KMS-11 (cell line): ENCODE data around the gene YKT6.

Experiments used
- H2AFZ ChIP-seq: fragments of 200-600 bp; sonication (generic); 2 replicates; pipeline ENCODE4 v1.6.1; 2016; ENCODE audit warnings: antibody characterized with exemption, mixed run types, low read depth
- H3K27ac ChIP-seq: fragments of 200-600 bp; sonication (generic); 2 replicates; pipeline ENCODE4 v1.6.1; 2016; ENCODE audit warnings: mild to moderate bottlenecking, mixed run types
- H3K27me3 ChIP-seq: fragments of 200-600 bp; sonication (generic); 2 replicates; pipeline ENCODE4 v1.6.1; 2017; ENCODE audit warnings: mild to moderate bottlenecking, low read depth, mixed run types, moderate library complexity; ENCODE audit not compliant: insufficient read depth
- H3K36me3 ChIP-seq: fragments of 200-600 bp; sonication (generic); 2 replicates; pipeline ENCODE4 v1.6.1; 2017; ENCODE audit warnings: mild to moderate bottlenecking, mixed run types; ENCODE audit not compliant: insufficient read depth
- H3K4me1 ChIP-seq: fragments of 200-600 bp; sonication (generic); 2 replicates; pipeline ENCODE4 v1.6.1; 2016; ENCODE audit warnings: mild to moderate bottlenecking, low read depth, mixed run types; ENCODE audit not compliant: poor library complexity, severe bottlenecking
- H3K4me2 ChIP-seq: fragments of 200-600 bp; sonication (generic); 2 replicates; pipeline ENCODE4 v1.7.0; 2016; ENCODE audit warnings: mild to moderate bottlenecking, mixed run types
- H3K4me3 ChIP-seq: fragments of 200-600 bp; sonication (generic); IDR thresholded peaks from 2 replicates; pipeline ENCODE4 v1.6.1; 2017; ENCODE audit warnings: low read depth, low read length, mixed read lengths; ENCODE audit not compliant: insufficient read depth
- H3K79me2 ChIP-seq: fragments of 200-600 bp; sonication (generic); 2 replicates; pipeline ENCODE4 v1.6.1; 2016; ENCODE audit warnings: low read depth, mixed run types; ENCODE audit not compliant: insufficient read depth
- H3K9ac ChIP-seq: fragments of 200-600 bp; sonication (generic); 2 replicates; pipeline ENCODE4 v1.6.1; 2016; ENCODE audit warnings: mild to moderate bottlenecking, mixed run types
- H4K20me1 ChIP-seq: fragments of 200-600 bp; sonication (generic); 2 replicates; pipeline ENCODE4 v1.6.1; 2016; ENCODE audit warnings: mild to moderate bottlenecking, mixed run types; ENCODE audit not compliant: insufficient read depth
- CTCF ChIP-seq: fragments of 200-600 bp; sonication (generic); conservative IDR thresholded peaks from 2 replicates; pipeline ENCODE4 v1.6.1; 2017; ENCODE audit warnings: low read depth, mild to moderate bottlenecking, antibody characterized with exemption, low read length, moderate library complexity, mixed read lengths

Gene YKT6

GRCh38 chr7:44232901-44233715 lies 32.3 kb downstream of the YKT6 start:
- Histone ChIP-seq H4K20me1 (no peaks in the 10 kb centered on the region), H2AFZ (no peak overlapping the region; the same call in 1 of the 2 replicates), H3K27me3 (peaks cover 78% of the 10 kb centered on the region), H3K79me2 (no peaks in the 10 kb centered on the region), H3K27ac (no peak overlapping the region), H3K4me3 (no peak overlapping the region), H3K4me1 (no peaks in the 10 kb centered on the region), H3K9ac (no peak overlapping the region), H3K4me2 (no peak overlapping the region), H3K36me3 (no peaks in the 10 kb centered on the region)
- TF ChIP-seq CTCF, result no peak

- H3K27me3 ChIP-seq, result peaks cover 87% of the 10 kb centered on the region
Measured at GRCh38 chr7:44235066-44235465, 34.3 kb downstream of the YKT6 start.

GRCh38 chr7:44235582-44236332 lies 35.0 kb downstream of the YKT6 start:
- Histone ChIP-seq H3K4me2 (no peak overlapping the region), H3K79me2 (no peaks in the 10 kb centered on the region), H3K9ac (no peak overlapping the region), H2AFZ (no peak overlapping the region), H4K20me1 (no peaks in the 10 kb centered on the region), H3K4me1 (no peaks in the 10 kb centered on the region), H3K27me3 (peaks cover 81% of the 10 kb centered on the region), H3K36me3 (no peaks in the 10 kb centered on the region), H3K27ac (no peak overlapping the region), H3K4me3 (no peak overlapping the region)
- TF ChIP-seq CTCF, result no peak

More at GRCh38 chr7:44235066-44235465, 34.3 kb downstream of the YKT6 start:
- H3K79me2 ChIP-seq, result no peaks in the 10 kb centered on the region
- TF ChIP-seq CTCF, result no peak
- no peaks in the 10 kb centered on the region for H4K20me1 ChIP-seq
- no peak overlapping the region for H3K4me3 ChIP-seq
- no peak overlapping the region for H2AFZ ChIP-seq
- no peak overlapping the region for H3K4me2 ChIP-seq
- H3K9ac ChIP-seq, result no peak overlapping the region
- no peak overlapping the region for H3K27ac ChIP-seq
- no peaks in the 10 kb centered on the region for H3K4me1 ChIP-seq
- no peaks in the 10 kb centered on the region for H3K36me3 ChIP-seq

GRCh38 chr7:44236333-44236728 lies 35.6 kb downstream of the YKT6 start:
- no peak for TF ChIP-seq CTCF
- H3K79me2 ChIP-seq, result no peaks in the 10 kb centered on the region
- no peak overlapping the region for H2AFZ ChIP-seq
- no peak overlapping the region for H3K4me3 ChIP-seq
- H3K36me3 ChIP-seq, result no peaks in the 10 kb centered on the region
- H3K27me3 ChIP-seq, result peaks cover 77% of the 10 kb centered on the region
- no peak overlapping the region for H3K9ac ChIP-seq
- no peaks in the 10 kb centered on the region for H4K20me1 ChIP-seq
- H3K27ac ChIP-seq, result no peak overlapping the region
- H3K4me1 ChIP-seq, result peaks cover 3% of the 10 kb centered on the region
- H3K4me2 ChIP-seq, result no peak overlapping the region
